ENCODE measurements around the gene GSDME. TPM values are rescaled to one million over a fixed set of nuclear protein-coding genes. Genes with fewer than 3 reads are reported as not detected.

The GSDME gene
- total RNA-seq, 1 experiment from 2014 or later, result 5.5 TPM

GRCh38 chr7:24715661-24716479 lies 41.4 kb downstream of the GSDME start:
- Histone ChIP-seq H3K79me1 (ENCODE audit: insufficient read depth, low read depth, low read length, poor library complexity, severe bottlenecking) (no peaks in the 10 kb centered on the region), H3K27ac (ENCODE audit: insufficient read length, low read depth, low read length) (no peak overlapping the region), H2AFZ (ENCODE audit: low read length) (no peak overlapping the region), H3T11ph (ENCODE audit: low read length) (no peak overlapping the region), H3K23ac (ENCODE audit: insufficient read length, low read depth, low read length) (no peak overlapping the region), H4K5ac (ENCODE audit: insufficient read length, low read depth, low read length) (no peak overlapping the region), H3K4me1 (ENCODE audit: insufficient read depth, low read length) (no peaks in the 10 kb centered on the region), H3K4me2 (ENCODE audit: insufficient read depth, insufficient read length, low read length) (no peak overlapping the region), H3K4ac (ENCODE audit: low read depth, low read length) (no peak overlapping the region), H3K56ac (ENCODE audit: insufficient read length, low read depth, low read length) (no peak overlapping the region), H3K14ac (ENCODE audit: insufficient read depth, low read length) (no peak overlapping the region), H3K23me2 (ENCODE audit: insufficient read length, low read depth, low read length, poor library complexity, severe bottlenecking) (no peaks in the 10 kb centered on the region), H2BK15ac (ENCODE audit: low read depth, low read length) (no peak overlapping the region), H2BK12ac (ENCODE audit: insufficient read length, low read depth, low read length) (no peak overlapping the region), H2AK5ac (ENCODE audit: insufficient read length, low read length) (no peak overlapping the region), H3K9me3 (ENCODE audit: control insufficient read depth, low read depth, low read length) (no peaks in the 10 kb centered on the region), H2BK20ac (ENCODE audit: low read depth, low read length, poor library complexity, severe bottlenecking) (no peak overlapping the region), H3K18ac (ENCODE audit: insufficient read length, low read depth, low read length) (no peak overlapping the region), H4K8ac (replicated peaks; ENCODE audit: insufficient read length, low read depth, low read length) (no peak overlapping the region), H3K79me2 (ENCODE audit: insufficient read depth, low read length) (no peaks in the 10 kb centered on the region), H3K27me3 (ENCODE audit: insufficient read depth, low read length) (no peaks in the 10 kb centered on the region), H4K20me1 (ENCODE audit: control insufficient read depth, insufficient read depth, insufficient read length) (no peaks in the 10 kb centered on the region), H4K91ac (ENCODE audit: insufficient read length, low read depth, low read length) (no peak overlapping the region), H2BK120ac (ENCODE audit: low read depth, low read length, poor library complexity, severe bottlenecking) (no peak overlapping the region), H2BK5ac (ENCODE audit: insufficient read length, low read length) (no peak overlapping the region), H3K9ac (ENCODE audit: extremely low read depth, insufficient read length, low read length) (no peak overlapping the region)
- H3K4me1 Mint-ChIP-seq, result peaks cover 9% of the 10 kb centered on the region in 2 experiments; a peak in 3 of 4 replicates
- H3K36me3 Mint-ChIP-seq (ENCODE audit: insufficient read depth in 1 of 3, low read depth in 3 of 3), result peaks cover 3 to 29% (median 5%) of the 10 kb centered on the region in 3 experiments; a peak in 6 of 7 replicates
- H3K27me3 Mint-ChIP-seq (ENCODE audit: low read depth), result peaks cover 1% of the 10 kb centered on the region; the same call in 1 of the 2 replicates
- H3K9me3 Mint-ChIP-seq, result peaks cover 0 to 9% of the 10 kb centered on the region in 2 experiments; a peak in 1 of 5 replicates
- DNase-seq, result peak; percentile 71
- TF ChIP-seq, protein P1, sequence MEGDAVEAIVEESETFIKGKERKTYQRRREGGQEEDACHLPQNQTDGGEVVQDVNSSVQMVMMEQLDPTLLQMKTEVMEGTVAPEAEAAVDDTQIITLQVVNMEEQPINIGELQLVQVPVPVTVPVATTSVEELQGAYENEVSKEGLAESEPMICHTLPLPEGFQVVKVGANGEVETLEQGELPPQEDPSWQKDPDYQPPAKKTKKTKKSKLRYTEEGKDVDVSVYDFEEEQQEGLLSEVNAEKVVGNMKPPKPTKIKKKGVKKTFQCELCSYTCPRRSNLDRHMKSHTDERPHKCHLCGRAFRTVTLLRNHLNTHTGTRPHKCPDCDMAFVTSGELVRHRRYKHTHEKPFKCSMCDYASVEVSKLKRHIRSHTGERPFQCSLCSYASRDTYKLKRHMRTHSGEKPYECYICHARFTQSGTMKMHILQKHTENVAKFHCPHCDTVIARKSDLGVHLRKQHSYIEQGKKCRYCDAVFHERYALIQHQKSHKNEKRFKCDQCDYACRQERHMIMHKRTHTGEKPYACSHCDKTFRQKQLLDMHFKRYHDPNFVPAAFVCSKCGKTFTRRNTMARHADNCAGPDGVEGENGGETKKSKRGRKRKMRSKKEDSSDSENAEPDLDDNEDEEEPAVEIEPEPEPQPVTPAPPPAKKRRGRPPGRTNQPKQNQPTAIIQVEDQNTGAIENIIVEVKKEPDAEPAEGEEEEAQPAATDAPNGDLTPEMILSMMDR (conservative IDR thresholded peaks at IDR 0.05), result peak; percentile 74
- H3K4me3 Mint-ChIP-seq, result no peak overlapping the region
- no peak overlapping the region for H3K27ac Mint-ChIP-seq
- WGBS (ENCODE audit: extremely low coverage, insufficient read length, low lambda C conversion rate), result no CpG with 5 or more reads among the region's 16 CpGs

Data from H9 (cell line).